WI38 (cell line): ENCODE results near the gene C16orf92.

Experiments
- H3K4me3 ChIP-seq: 2 replicates; pipeline ENCODE4 v1.5.1; 2011; ENCODE audit warnings: low read depth, mild to moderate bottlenecking, control low read depth, low read length
- CTCF ChIP-seq: IDR thresholded peaks from 2 replicates; pipeline ENCODE4 v1.5.1; 2012; ENCODE audit warnings: low read depth, mild to moderate bottlenecking, control low read depth, low read length

The C16orf92 gene

GRCh38 chr16:30069611-30070462, 46.8 kb downstream of the C16orf92 start:
- no peak overlapping the region for H3K4me3 ChIP-seq
- no peak for TF ChIP-seq CTCF

GRCh38 chr16:30070490-30070889, 47.5 kb downstream of the C16orf92 start:
- 0 out of 2 replicates have a peak overlapping the region, but pooled peaks have one; percentile 10 for H3K4me3 ChIP-seq
- TF ChIP-seq CTCF: no peak
